NCI-H1105 (cell line): ENCODE measurements around the gene BMERB1.
"Not testable (repeated sequence)": the region's sequence is repeated elsewhere in the genome, so short reads cannot be mapped to it uniquely, and the experiment has no call there.

Experiments
- DNase-seq: peaks from one replicate; lab custom pipeline; 2025; lab: John Stamatoyannopoulos, UW

BMERB1 gene

DNA sequence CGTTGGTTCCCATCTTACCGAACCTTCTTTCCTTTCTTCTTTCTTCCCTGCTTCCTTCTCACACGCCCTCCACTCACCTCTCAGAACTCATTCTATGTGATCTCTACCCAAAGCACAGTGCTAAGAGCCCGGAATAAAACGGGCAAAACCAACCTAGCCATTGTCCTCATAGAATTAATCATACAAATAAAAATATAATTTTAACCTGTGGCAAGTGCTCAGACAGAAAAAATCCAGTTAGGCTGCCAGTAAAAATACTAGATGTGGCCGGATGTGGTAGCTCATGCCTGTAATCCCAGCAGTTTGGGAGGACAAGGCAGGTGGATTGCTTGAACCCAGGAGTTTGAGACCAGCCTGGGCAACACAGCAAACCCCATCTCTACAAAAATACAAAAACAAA lies 27.0 kb downstream of the BMERB1 start:
- no peak for DNase-seq

- no peak for DNase-seq
Measured at GRCh38 chr16:15464401-15465186, 30.2 kb downstream of the BMERB1 start.

DNA sequence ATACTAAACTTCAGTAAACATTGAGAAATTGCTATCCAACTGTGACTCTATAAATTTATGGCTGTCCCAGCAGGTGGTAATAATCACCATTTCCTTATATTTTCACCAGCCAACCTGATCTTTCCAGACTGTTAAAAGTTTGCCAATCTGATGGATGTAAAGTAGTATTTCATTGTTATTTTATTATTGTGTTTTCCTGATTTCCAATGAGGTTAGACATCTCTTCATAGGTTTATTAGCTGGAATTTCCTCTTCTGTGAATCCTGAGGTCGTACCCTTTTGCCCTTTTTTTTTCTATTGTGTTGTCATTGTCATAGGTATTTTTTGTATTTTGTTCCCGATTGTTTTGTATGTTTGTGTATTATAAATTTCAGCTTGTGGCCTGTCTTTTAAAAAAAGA lies 31.7 kb downstream of the BMERB1 start:
- DNase-seq: no peak

GRCh38 chr16:15466886-15467781 lies 32.7 kb downstream of the BMERB1 start:
- no peak for DNase-seq

- DNase-seq: not testable (repeated sequence)
Measured at GRCh38 chr16:15476971-15477370, 42.6 kb downstream of the BMERB1 start.

DNA sequence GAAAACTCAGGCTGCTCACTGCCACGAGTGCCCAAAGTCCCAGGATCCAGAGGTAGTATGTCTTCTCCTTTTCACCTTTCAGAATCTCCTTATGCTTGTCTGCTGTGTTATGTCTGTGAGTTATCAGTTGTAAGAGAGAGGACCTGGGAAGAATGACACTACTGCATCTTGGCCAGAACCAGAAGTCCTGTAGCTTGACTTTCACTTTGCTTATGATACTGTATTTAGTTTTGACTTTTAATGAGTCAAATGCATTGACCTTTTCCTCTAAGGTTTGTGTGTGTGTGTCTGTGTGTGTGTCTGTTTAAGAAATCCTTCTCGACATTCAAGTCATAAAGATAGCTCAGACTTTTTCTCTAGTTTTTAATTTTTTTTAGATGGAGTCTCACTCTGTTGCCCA lies 43.4 kb downstream of the BMERB1 start:
- DNase-seq: no peak

DNA sequence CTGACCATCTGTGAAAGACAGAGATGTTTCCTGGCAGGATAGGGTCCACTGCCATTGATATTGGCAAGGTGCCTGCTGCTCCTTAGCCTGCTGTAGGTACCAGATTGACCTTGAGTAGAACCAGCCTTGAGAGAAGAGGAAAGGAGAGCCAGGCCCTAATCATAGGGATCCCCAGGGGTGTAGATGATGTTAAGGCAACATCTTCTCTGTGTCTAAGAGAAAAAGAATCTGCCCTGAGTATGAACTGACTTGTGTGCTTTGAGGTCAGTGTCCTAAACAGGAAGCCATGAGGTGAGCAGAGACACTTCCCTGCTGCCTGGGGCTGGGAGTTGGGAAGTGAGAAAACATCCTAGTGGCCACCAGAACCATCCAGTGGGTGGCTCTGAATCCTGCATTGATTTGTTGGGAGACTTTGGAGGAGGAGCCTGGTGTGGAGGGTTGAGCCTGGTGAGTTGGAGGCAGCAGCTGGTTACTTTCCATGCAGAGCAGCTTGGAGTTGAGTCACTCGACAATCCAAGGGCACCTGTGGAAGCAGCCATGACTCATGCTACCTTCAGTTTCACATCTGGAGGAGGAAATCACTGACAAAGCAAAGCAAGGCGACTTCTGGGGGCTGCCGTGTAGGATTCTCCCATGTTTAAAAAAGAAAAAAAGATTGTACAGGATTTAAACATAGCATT lies 47.8 kb downstream of the BMERB1 start:
- no peak for DNase-seq

DNA sequence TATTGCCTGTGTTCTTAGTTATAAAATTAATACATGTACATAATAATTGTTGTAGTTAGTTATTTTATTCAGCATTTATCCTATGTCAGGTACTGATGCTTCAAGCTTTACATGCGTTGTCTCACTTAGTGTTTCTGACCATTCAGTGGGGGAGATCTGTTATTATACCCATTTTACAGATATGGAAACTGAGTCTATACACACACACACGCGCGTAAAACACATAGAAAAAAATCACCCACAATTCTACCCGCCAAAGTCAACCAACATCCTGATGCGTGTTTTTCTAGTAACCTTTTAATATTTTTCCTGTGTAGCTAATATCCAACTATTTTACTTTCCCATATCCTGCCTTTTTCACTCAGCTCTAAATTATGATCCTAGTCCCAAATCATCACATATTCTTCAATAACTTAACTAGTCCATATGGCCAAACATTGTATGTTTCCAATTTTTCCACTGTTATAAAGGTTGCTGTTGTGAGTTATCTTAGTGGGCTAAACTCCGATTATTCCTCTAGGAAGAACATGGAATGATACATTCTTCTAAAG lies 48.4 kb downstream of the BMERB1 start:
- DNase-seq: no peak

DNA sequence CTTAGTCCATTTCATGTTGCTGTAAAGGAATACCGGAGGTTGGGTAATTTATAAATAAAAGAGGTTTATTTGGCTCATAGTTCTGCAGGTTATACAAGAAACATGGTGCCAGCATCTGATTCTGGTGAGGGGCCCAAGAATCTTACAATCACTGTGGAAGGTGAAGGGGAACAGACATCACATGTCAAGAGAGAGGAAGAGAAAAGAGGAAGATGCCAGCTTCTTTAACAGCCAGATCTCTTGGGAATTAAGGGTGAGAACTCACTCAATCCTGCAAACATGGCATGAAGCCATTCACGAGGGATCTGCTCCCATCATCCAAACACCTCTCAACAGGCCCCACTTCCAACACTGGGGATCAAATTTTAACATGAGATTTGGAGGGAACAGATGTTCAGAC lies 49.5 kb downstream of the BMERB1 start:
- no peak for DNase-seq

GRCh38 chr16:15484662-15485061 lies 50.3 kb downstream of the BMERB1 start:
- no peak for DNase-seq

GRCh38 chr16:15485175-15485574 lies 50.8 kb downstream of the BMERB1 start:
- DNase-seq: no peak

GRCh38 chr16:15486661-15487060 lies 52.3 kb downstream of the BMERB1 start:
- no peak for DNase-seq

- no peak for DNase-seq
Measured at GRCh38 chr16:15487336-15488284, 53.2 kb downstream of the BMERB1 start.

DNA sequence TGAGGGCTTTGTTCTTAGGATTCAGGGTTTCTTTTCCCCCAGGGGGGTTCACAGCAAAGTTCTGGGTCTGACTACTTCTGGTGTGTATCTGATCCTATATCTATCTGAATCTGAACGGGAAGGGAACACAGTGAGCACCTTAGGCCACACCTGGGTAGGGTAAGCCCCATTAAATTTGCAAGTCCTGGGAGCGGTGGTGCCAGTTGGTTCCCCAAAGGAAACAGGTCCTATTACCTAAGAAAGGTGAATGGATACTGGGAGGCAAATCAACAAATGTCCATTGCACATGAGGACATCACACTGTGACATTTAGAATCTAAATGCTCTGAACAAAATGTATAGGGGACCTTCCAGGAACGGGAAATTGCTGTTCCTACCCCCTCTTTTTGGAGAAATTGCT lies 54.6 kb downstream of the BMERB1 start:
- DNase-seq: no peak

- no peak for DNase-seq
Measured at GRCh38 chr16:15490123-15490711, 55.8 kb downstream of the BMERB1 start.

- no peak for DNase-seq
Measured at GRCh38 chr16:15491411-15491810, 57.0 kb downstream of the BMERB1 start.

DNA sequence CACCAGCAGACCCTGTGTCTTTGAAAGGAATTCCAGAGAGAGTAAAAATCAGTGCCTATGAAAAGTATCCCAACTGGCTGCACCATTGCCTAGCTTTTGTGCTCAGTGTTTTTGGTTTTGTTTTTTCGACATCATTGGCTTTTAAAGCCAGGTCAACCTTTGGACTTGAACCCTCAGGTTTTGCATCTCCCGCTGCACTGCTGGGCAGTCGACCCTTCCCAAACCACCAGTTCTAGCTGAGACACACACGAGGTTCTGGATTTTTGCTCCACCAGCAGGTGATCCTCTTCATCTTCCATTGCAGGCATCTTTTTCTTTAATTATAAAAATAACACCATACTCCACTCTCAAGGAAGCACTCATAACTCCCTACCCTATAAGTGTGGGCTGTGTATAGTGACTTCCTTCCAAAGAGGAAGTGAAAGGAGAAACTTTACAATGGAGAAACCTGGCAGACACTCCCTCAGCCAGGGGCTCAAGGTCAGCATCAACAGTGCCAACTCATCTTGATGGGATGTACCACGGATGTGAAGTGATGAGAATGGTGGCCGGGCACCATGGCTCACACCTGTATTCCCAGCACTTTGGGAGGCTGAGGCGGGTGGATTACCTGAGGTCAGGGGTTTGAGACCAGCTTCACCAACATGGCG lies 57.8 kb downstream of the BMERB1 start:
- no peak for DNase-seq

- no peak for DNase-seq
Measured at GRCh38 chr16:15493466-15494180, 59.2 kb downstream of the BMERB1 start.

GRCh38 chr16:15494236-15494635 lies 59.8 kb downstream of the BMERB1 start:
- DNase-seq: no peak

GRCh38 chr16:15495898-15496297 lies 61.5 kb downstream of the BMERB1 start:
- no peak for DNase-seq
